ENCODE measurements around the gene ANAPC2. TPM values are rescaled to one million over a fixed set of nuclear protein-coding genes. Genes with fewer than 3 reads are reported as not detected.

The ANAPC2 gene
- total RNA-seq, 4 donors from 2014 or later: 10.2 to 12.4 (median 10.8) TPM

DNA sequence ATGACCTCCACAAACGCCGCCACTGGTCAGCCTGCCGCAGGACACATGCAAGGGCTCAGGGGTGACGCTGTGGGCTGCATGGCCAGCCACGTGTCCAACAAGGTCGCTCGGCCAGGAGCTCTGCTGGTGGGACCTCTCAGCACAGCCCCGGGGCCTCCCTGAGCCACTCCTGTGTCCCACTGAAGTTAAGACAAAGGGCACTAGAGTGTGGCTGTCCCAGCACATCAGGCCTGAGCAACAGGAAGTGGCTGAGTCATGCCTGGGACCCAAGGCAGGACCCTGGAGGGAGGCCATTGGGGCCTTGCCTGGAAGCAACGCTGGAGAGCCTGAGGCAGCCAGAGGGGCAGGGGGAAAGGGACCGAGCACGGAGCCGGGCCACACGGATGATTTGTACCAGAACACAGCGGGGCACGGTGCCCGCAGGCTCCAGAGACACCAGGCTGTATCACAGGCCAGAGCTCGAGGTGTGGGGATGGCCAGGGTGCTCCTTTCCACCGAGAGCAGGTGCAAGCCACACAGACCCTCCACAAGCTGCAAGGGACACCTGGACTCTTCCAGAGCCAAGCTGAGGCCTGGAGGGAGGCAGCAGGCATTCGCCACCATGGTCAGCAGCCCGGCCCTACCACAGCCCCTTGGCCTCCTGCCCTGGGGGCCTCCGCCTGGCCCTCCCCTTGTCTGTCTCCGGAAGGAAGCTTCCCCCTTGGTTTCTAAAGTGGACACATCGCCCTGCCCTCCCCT lies 10.0 kb downstream of the ANAPC2 start:
- DNase-seq: no peak
- no peak overlapping the region for H3K27ac ChIP-seq
- no peak overlapping the region for H3K4me3 ChIP-seq
- H3K27me3 ChIP-seq: no peaks in the 10 kb centered on the region
- in situ Hi-C loops (cut with MboI; ENCODE audit: low sequenced_read_pairs in 4 of 4) (no loop called here), intact Hi-C loops (cut with DNase I; ENCODE audit: low total_unique reads) (no loop called here)
- TF ChIP-seq, protein P1, sequence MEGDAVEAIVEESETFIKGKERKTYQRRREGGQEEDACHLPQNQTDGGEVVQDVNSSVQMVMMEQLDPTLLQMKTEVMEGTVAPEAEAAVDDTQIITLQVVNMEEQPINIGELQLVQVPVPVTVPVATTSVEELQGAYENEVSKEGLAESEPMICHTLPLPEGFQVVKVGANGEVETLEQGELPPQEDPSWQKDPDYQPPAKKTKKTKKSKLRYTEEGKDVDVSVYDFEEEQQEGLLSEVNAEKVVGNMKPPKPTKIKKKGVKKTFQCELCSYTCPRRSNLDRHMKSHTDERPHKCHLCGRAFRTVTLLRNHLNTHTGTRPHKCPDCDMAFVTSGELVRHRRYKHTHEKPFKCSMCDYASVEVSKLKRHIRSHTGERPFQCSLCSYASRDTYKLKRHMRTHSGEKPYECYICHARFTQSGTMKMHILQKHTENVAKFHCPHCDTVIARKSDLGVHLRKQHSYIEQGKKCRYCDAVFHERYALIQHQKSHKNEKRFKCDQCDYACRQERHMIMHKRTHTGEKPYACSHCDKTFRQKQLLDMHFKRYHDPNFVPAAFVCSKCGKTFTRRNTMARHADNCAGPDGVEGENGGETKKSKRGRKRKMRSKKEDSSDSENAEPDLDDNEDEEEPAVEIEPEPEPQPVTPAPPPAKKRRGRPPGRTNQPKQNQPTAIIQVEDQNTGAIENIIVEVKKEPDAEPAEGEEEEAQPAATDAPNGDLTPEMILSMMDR (IDR thresholded peaks at IDR 0.05 in 4 of 5, conservative IDR thresholded peaks at IDR 0.05 in 1 of 5): no peak
- no peak for TF ChIP-seq POLR2A (IDR thresholded peaks at IDR 0.05)
- peaks cover 3 to 53% of the 10 kb centered on the region in 2 donors for H3K36me3 ChIP-seq
- no peaks in the 10 kb centered on the region for H3K9me3 ChIP-seq
- ATAC-seq: no peak
- no peaks in the 10 kb centered on the region for H3K4me1 ChIP-seq

DNA sequence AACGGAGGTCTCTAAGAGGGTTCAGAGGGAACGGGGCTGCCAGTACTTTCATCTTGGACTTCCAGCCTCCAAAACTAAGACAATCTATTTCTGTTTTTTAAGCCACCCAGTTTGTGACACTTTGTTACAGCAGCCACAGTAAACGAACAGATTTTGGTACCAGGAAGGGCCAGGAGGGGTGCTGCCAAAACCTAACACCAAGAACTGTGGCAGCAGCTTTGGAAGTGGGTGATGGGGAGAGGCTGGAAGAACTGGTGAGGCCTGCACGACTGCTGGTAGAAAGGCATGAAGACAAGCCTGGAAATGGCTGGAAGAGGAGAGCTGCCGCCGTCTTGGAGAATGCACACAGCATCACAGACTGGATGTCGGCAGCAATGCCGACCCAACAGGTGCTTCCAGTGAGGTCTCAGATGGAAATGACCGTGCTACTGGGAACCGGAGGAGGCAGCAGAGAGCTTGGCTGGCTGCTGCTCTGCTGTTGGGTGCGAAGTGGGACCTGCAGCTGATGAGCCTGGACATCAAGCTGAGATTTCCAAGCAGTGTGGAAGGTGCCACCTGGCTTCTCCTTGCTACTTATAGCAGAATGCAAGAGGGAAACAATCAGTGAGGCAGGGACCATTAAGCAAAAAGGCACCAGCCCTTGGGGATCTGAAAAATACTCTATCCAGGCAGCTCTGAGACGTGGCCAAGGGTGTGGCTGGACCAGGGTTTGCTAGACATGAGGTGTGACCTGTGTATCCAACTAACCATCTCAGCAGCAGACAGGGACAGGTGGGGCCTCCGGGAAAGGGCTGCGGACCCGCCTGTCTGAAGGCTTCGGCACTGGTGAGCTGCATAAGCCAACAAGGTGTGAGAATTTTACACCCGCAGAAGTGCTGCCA lies 11.8 kb downstream of the ANAPC2 start:
- no peak overlapping the region for H3K27ac ChIP-seq
- DNase-seq: no peak
- H3K36me3 ChIP-seq: peaks cover 0 to 35% of the 10 kb centered on the region in 2 donors
- in situ Hi-C loops (cut with MboI; ENCODE audit: low sequenced_read_pairs in 4 of 4) (no loop called here), intact Hi-C loops (cut with DNase I; ENCODE audit: low total_unique reads) (no loop called here)
- H3K4me3 ChIP-seq: no peak overlapping the region
- peaks cover 0 to 4% (median 0%) of the 10 kb centered on the region in 3 donors for H3K27me3 ChIP-seq
- ATAC-seq: peak in 1 of 2 donors; percentile 65
- no peaks in the 10 kb centered on the region for H3K4me1 ChIP-seq
- H3K9me3 ChIP-seq: no peaks in the 10 kb centered on the region
- TF ChIP-seq POLR2A (IDR thresholded peaks at IDR 0.05): no peak
- TF ChIP-seq, protein P1 (IDR thresholded peaks at IDR 0.05 in 4 of 5, conservative IDR thresholded peaks at IDR 0.05 in 1 of 5): peak in 3 of 5 experiments; percentile 11 to 43 (median 21)

DNA sequence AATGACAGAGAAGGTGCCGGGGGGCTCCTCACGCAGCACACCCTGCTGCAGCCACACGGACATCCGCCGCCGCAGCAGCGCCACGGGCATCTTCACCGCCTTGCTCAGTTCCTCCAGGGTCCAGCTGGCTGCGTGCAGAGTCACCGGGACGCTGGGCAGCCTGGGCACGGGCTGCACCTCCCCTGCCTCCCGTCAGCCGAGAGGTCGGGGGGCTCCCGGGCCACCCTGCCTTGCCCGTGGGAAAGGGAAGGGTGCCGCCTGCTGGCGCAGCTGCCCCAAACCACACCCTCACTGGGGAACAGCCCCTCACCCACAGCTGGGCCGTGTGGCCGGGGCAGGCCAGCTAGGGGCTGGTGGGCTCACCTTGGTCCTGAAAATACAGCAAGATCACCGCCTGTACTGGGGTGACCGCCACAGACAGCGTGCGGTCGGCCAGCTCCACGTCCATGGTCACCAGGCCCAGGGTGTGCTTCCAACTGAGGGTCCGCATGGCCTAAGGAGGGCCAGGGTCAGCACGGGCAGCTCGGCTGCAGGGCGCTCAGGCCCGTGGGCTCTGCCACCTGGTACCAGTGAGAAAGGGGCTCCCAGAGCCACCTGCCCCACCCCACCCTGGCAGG lies 12.9 kb downstream of the ANAPC2 start:
- no peak for ATAC-seq
- Histone ChIP-seq H3K4me1 (no peaks in the 10 kb centered on the region), H3K4me3 (no peak overlapping the region), H3K27ac (no peak overlapping the region), H3K9me3 (no peaks in the 10 kb centered on the region), H3K27me3 (peaks cover 0 to 10% (median 10%) of the 10 kb centered on the region in 3 donors), H3K36me3 (peaks cover 0 to 24% of the 10 kb centered on the region in 2 donors)
- in situ Hi-C loops (cut with MboI; ENCODE audit: low sequenced_read_pairs in 4 of 4): no loop called here
- intact Hi-C loops (cut with DNase I; ENCODE audit: low total_unique reads): no loop called here
- DNase-seq: no peak
- TF ChIP-seq, protein P1 (IDR thresholded peaks at IDR 0.05 in 4 of 5, conservative IDR thresholded peaks at IDR 0.05 in 1 of 5): no peak
- no peak for TF ChIP-seq POLR2A (IDR thresholded peaks at IDR 0.05)

DNA sequence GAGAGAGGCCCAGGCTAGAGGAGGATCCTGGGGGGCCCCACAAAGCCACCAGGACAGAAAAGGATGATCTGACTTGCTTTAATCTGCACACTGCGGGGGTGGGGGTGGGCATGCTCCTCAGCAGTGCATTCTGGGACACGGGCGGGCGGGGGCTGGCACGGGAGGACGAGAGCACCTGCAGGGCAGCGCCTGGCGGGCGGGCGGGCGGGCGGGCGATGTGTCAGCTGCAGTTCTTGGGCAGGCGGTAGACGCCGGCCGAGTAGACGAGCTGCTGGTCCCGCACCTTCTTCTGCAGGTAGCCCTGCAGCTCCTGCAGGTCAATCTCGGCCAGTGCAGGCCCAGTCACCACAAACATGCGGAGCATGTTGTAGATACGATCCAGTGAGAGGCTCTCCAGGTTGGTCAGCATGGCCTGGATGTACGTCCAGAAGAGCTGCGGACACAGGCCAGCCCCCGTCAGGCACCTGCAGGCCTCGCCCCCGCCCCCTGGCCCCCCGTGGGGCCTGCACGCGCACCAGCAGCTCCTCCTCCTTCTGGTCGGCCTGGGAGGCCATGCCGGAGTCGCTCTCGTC lies 13.6 kb downstream of the ANAPC2 start:
- Histone ChIP-seq H3K27me3 (peaks cover 6 to 17% (median 17%) of the 10 kb centered on the region in 3 donors), H3K9me3 (no peaks in the 10 kb centered on the region), H3K36me3 (peaks cover 0 to 18% of the 10 kb centered on the region in 2 donors), H3K27ac (no peak overlapping the region), H3K4me3 (no peak overlapping the region), H3K4me1 (no peaks in the 10 kb centered on the region)
- intact Hi-C loops (cut with DNase I; ENCODE audit: low total_unique reads): no loop called here
- ATAC-seq (no peak), DNase-seq (no peak)
- TF ChIP-seq, protein P1 (IDR thresholded peaks at IDR 0.05 in 4 of 5, conservative IDR thresholded peaks at IDR 0.05 in 1 of 5): no peak
- no peak for TF ChIP-seq POLR2A (IDR thresholded peaks at IDR 0.05)
- in situ Hi-C loops (cut with MboI; ENCODE audit: low sequenced_read_pairs in 4 of 4): no loop called here

Data from gastrocnemius medialis (tissue), 4 donors.